Measurements from ENCODE around the gene CCHCR1.

GRCh38 chr6:31126396-31127175, 31.0 kb downstream of the CCHCR1 start:
- TF ChIP-seq SP1 (IDR thresholded peaks at IDR 0.05) = no peak
- no peak for TF ChIP-seq ARNT (IDR thresholded peaks at IDR 0.05)
- no peak for TF ChIP-seq ELF4 (IDR thresholded peaks at IDR 0.05)
- TF ChIP-seq TARDBP (IDR thresholded peaks at IDR 0.05) = no peak
- TF ChIP-seq BHLHE40 (IDR thresholded peaks at IDR 0.05; ENCODE audit: borderline replicate concordance) = no peak
- no peak for TF ChIP-seq L3MBTL2 (conservative IDR thresholded peaks at IDR 0.05)
- no peak for TF ChIP-seq PKNOX1 (IDR thresholded peaks at IDR 0.05)
- TF ChIP-seq SUZ12 (IDR thresholded peaks at IDR 0.05) = no peak

Data from HEK293T (cell line).